T-helper 17 cell (primary cell): ENCODE results near the gene CLEC2B. TPM values are rescaled to one million over a fixed set of nuclear protein-coding genes. Genes with fewer than 3 reads are reported as not detected.
A peak's percentile ranks its signal among the peaks of the same experiment; 100 is the strongest.
"Not testable (repeated sequence)": the region's sequence is repeated elsewhere in the genome, so short reads cannot be mapped to it uniquely, and the experiment has no call there.

Experiments
- ATAC-seq: fragments of 150-1000 bp; cut with Tn5 transposase; 2 replicates; pipeline ENCODE4 v1.10.0; 2021; ENCODE audit warnings: mild to moderate bottlenecking, moderate library complexity
- DNase-seq, 3 donors: peaks; one replicate each; pipeline versions ENCODE4 v3.0.0 to v3.0.0-alpha.2; 2020 to 2021
- H3K9me3 ChIP-seq: one replicate; pipeline ENCODE4 v1.7.0; 2013; ENCODE audit warnings: low read length, mild to moderate bottlenecking; ENCODE audit not compliant: control insufficient read depth, poor library complexity, severe bottlenecking
- H3K27ac Mint-ChIP-seq: one replicate; pipeline ENCODE4 v1.8.0; 2022; ENCODE audit warnings: mild to moderate bottlenecking, moderate library complexity, mixed read lengths
- H3K27me3 Mint-ChIP-seq: one replicate; pipeline ENCODE4 v1.8.0; 2022; ENCODE audit warnings: mixed read lengths
- H3K36me3 Mint-ChIP-seq: one replicate; pipeline ENCODE4 v1.8.0; 2022; ENCODE audit warnings: low read depth, mixed read lengths
- H3K4me1 Mint-ChIP-seq: one replicate; pipeline ENCODE4 v1.8.0; 2022; ENCODE audit warnings: mild to moderate bottlenecking, mixed read lengths
- H3K4me3 Mint-ChIP-seq: one replicate; pipeline ENCODE4 v1.8.0; 2022; ENCODE audit warnings: mild to moderate bottlenecking, moderate library complexity, mixed read lengths
- total RNA-seq, 4 donors: library from RNA in 2 of 4; stranded (reverse) in 2 of 4; gene quantifications; one replicate each; pipeline ENCODE4 v1.2.3 and lab custom pipeline; 2022 to 2026

The CLEC2B gene
- total RNA-seq, 2 donors from 2014 or later = 59.9 to 116 TPM

- no peak overlapping the region for H3K27ac Mint-ChIP-seq
- H3K9me3 ChIP-seq = no peaks in the 10 kb centered on the region
- no peaks in the 10 kb centered on the region for H3K27me3 Mint-ChIP-seq
- H3K36me3 Mint-ChIP-seq = peaks cover 2% of the 10 kb centered on the region
- DNase-seq (no peak), ATAC-seq (no peak)
- H3K4me1 Mint-ChIP-seq = peaks cover 5% of the 10 kb centered on the region
- no peak overlapping the region for H3K4me3 Mint-ChIP-seq
These were observed 19.6 kb upstream of the CLEC2B start for GRCh38 chr12:9888665-9889273.

- H3K27me3 Mint-ChIP-seq = no peaks in the 10 kb centered on the region
- peaks cover 4% of the 10 kb centered on the region for H3K4me1 Mint-ChIP-seq
- no peaks in the 10 kb centered on the region for H3K36me3 Mint-ChIP-seq
- no peak for ATAC-seq
- no peak overlapping the region for H3K27ac Mint-ChIP-seq
- no peak overlapping the region for H3K4me3 Mint-ChIP-seq
- no peak for DNase-seq
- H3K9me3 ChIP-seq = no peaks in the 10 kb centered on the region
These were observed 14.0 kb upstream of the CLEC2B start for GRCh38 chr12:9883175-9883574.

GRCh38 chr12:9881988-9882387 lies 12.8 kb upstream of the CLEC2B start:
- Mint-ChIP-seq H3K27me3 (no peaks in the 10 kb centered on the region), H3K27ac (no peak overlapping the region), H3K4me1 (peaks cover 4% of the 10 kb centered on the region), H3K36me3 (no peaks in the 10 kb centered on the region), H3K4me3 (no peak overlapping the region)
- DNase-seq (no peak), ATAC-seq (no peak)
- no peaks in the 10 kb centered on the region for H3K9me3 ChIP-seq

- no peak within 1 kb of the TSS for H3K27ac Mint-ChIP-seq
- H3K27me3 Mint-ChIP-seq = no peaks in the 10 kb centered on the region
- ATAC-seq (no peak), DNase-seq (no peak)
- no peaks in the 10 kb centered on the region for H3K9me3 ChIP-seq
- H3K4me3 Mint-ChIP-seq = no peak within 1 kb of the TSS
- H3K4me1 Mint-ChIP-seq = peaks cover 4% of the 10 kb centered on the region
- H3K36me3 Mint-ChIP-seq = no peaks in the 10 kb centered on the region
These were observed 12.1 kb upstream of the CLEC2B start, which contains the start of gene KLRF2 for GRCh38 chr12:9881246-9881645. TSS of gene KLRF2 (plus strand) at chr12:9881489. CDS start at chr12:9881596, 107 bp downstream.

- Mint-ChIP-seq H3K27ac (no peak overlapping the region), H3K4me1 (peaks cover 4% of the 10 kb centered on the region), H3K4me3 (no peak overlapping the region), H3K27me3 (no peaks in the 10 kb centered on the region), H3K36me3 (no peaks in the 10 kb centered on the region)
- H3K9me3 ChIP-seq = no peaks in the 10 kb centered on the region
- DNase-seq (no peak), ATAC-seq (no peak)
These were observed 11.5 kb upstream of the CLEC2B start for GRCh38 chr12:9880532-9881078.

GRCh38 chr12:9876120-9876519 lies 7.0 kb upstream of the CLEC2B start:
- not testable (repeated sequence) for ATAC-seq, H3K4me3 Mint-ChIP-seq, H3K36me3 Mint-ChIP-seq, H3K9me3 ChIP-seq, H3K4me1 Mint-ChIP-seq, H3K27ac Mint-ChIP-seq, H3K27me3 Mint-ChIP-seq, DNase-seq

GRCh38 chr12:9872742-9873141 lies 3.6 kb upstream of the CLEC2B start:
- ATAC-seq = no peak
- DNase-seq = no peak
- Mint-ChIP-seq H3K4me1 (peaks cover 14% of the 10 kb centered on the region), H3K27me3 (no peaks in the 10 kb centered on the region), H3K27ac (no peak overlapping the region), H3K4me3 (no peak overlapping the region), H3K36me3 (peaks cover 2% of the 10 kb centered on the region)
- no peaks in the 10 kb centered on the region for H3K9me3 ChIP-seq

GRCh38 chr12:9872162-9872561 lies 3.0 kb upstream of the CLEC2B start:
- DNase-seq (no peak), ATAC-seq (no peak)
- Mint-ChIP-seq H3K27ac (no peak overlapping the region), H3K36me3 (peaks cover 2% of the 10 kb centered on the region), H3K4me3 (no peak overlapping the region), H3K27me3 (no peaks in the 10 kb centered on the region), H3K4me1 (peaks cover 14% of the 10 kb centered on the region)
- H3K9me3 ChIP-seq = no peaks in the 10 kb centered on the region

GRCh38 chr12:9870286-9870866 lies 1.2 kb upstream of the CLEC2B start:
- peaks cover 21% of the 10 kb centered on the region for H3K4me1 Mint-ChIP-seq
- no peak for ATAC-seq
- no peaks in the 10 kb centered on the region for H3K9me3 ChIP-seq

GRCh38 chr12:9868951-9869306 lies 225 bp downstream of the CLEC2B start:
- DNase-seq = no peak
- Mint-ChIP-seq H3K4me3 (peak overlapping the region; percentile 96), H3K27me3 (no peaks in the 10 kb centered on the region), H3K36me3 (peaks cover 5% of the 10 kb centered on the region), H3K4me1 (peaks cover 32% of the 10 kb centered on the region), H3K27ac (peak overlapping the region; percentile 100)
- no peak for ATAC-seq
- H3K9me3 ChIP-seq = no peaks in the 10 kb centered on the region

More at GRCh38 chr12:9870286-9870866, 1.2 kb upstream of the CLEC2B start:
- no peaks in the 10 kb centered on the region for H3K27me3 Mint-ChIP-seq
- peaks cover 5% of the 10 kb centered on the region for H3K36me3 Mint-ChIP-seq
- H3K27ac Mint-ChIP-seq = peak overlapping the region; percentile 100
- peak overlapping the region; percentile 96 for H3K4me3 Mint-ChIP-seq
- no peak for DNase-seq

GRCh38 chr12:9868311-9868801 lies 798 bp downstream of the CLEC2B start:
- H3K36me3 Mint-ChIP-seq = peaks cover 5% of the 10 kb centered on the region
- no peaks in the 10 kb centered on the region for H3K9me3 ChIP-seq
- H3K4me3 Mint-ChIP-seq = peak overlapping the region; percentile 96
- peaks cover 33% of the 10 kb centered on the region for H3K4me1 Mint-ChIP-seq
- DNase-seq (no peak), ATAC-seq (peak; percentile 35)
- peak overlapping the region; percentile 100 for H3K27ac Mint-ChIP-seq
- H3K27me3 Mint-ChIP-seq = no peaks in the 10 kb centered on the region

- ATAC-seq (no peak), DNase-seq (no peak)
- Mint-ChIP-seq H3K36me3 (peaks cover 5% of the 10 kb centered on the region), H3K4me1 (peaks cover 38% of the 10 kb centered on the region), H3K27me3 (no peaks in the 10 kb centered on the region), H3K27ac (peak overlapping the region; percentile 100), H3K4me3 (peak overlapping the region; percentile 95)
- H3K9me3 ChIP-seq = no peaks in the 10 kb centered on the region
These were observed 1.6 kb downstream of the CLEC2B start for GRCh38 chr12:9867531-9867930.

- Mint-ChIP-seq H3K27me3 (no peaks in the 10 kb centered on the region), H3K4me1 (peaks cover 40% of the 10 kb centered on the region), H3K4me3 (peak overlapping the region; percentile 95), H3K27ac (peak overlapping the region; percentile 100), H3K36me3 (peaks cover 5% of the 10 kb centered on the region)
- DNase-seq (no peak), ATAC-seq (no peak)
- H3K9me3 ChIP-seq = no peaks in the 10 kb centered on the region
These were observed 2.3 kb downstream of the CLEC2B start for GRCh38 chr12:9866860-9867269.
